T-helper 1 cell treated with Interleukin-12 subunit alpha and Interleukin-12 subunit beta and Interleukin-4 antibody, amounts not matched to agents 30 μg/mL and 1 μg/mL, for 36 hours (primary cell): Measurements from ENCODE around the gene ATP8A1.

Experiments
- H3K27ac Mint-ChIP-seq: one replicate; pipeline ENCODE4 v1.8.0; 2021; ENCODE audit warnings: mild to moderate bottlenecking, mixed read lengths
- H3K27me3 Mint-ChIP-seq: one replicate; pipeline ENCODE4 v1.8.0; 2021; ENCODE audit warnings: low read depth, mixed read lengths
- H3K36me3 Mint-ChIP-seq: one replicate; pipeline ENCODE4 v1.8.0; 2021; ENCODE audit warnings: low read depth, mixed read lengths
- H3K4me1 Mint-ChIP-seq: one replicate; pipeline ENCODE4 v1.8.0; 2021; ENCODE audit warnings: low read depth, mixed read lengths
- H3K4me3 Mint-ChIP-seq: one replicate; pipeline ENCODE4 v1.8.0; 2021; ENCODE audit warnings: mild to moderate bottlenecking, moderate library complexity, mixed read lengths
- H3K9me3 Mint-ChIP-seq: one replicate; pipeline ENCODE4 v1.8.0; 2021; ENCODE audit warnings: mixed read lengths

The ATP8A1 gene

GRCh38 chr4:42452823-42453222 is 204.1 kb downstream of the ATP8A1 start:
- H3K4me1 Mint-ChIP-seq, result no peaks in the 10 kb centered on the region
- no peak overlapping the region for H3K27ac Mint-ChIP-seq
- peaks cover 6% of the 10 kb centered on the region for H3K36me3 Mint-ChIP-seq
- no peaks in the 10 kb centered on the region for H3K27me3 Mint-ChIP-seq
- no peak overlapping the region for H3K4me3 Mint-ChIP-seq
- H3K9me3 Mint-ChIP-seq, result no peaks in the 10 kb centered on the region

GRCh38 chr4:42446823-42447222 is 210.1 kb downstream of the ATP8A1 start:
- Mint-ChIP-seq H3K27ac (no peak overlapping the region), H3K27me3 (no peaks in the 10 kb centered on the region), H3K4me3 (no peak overlapping the region), H3K36me3 (peaks cover 8% of the 10 kb centered on the region), H3K9me3 (no peaks in the 10 kb centered on the region), H3K4me1 (no peaks in the 10 kb centered on the region)

- no peaks in the 10 kb centered on the region for H3K27me3 Mint-ChIP-seq
- no peaks in the 10 kb centered on the region for H3K4me1 Mint-ChIP-seq
- peaks cover 7% of the 10 kb centered on the region for H3K36me3 Mint-ChIP-seq
Observed at GRCh38 chr4:42445038-42445437, 211.9 kb downstream of the ATP8A1 start.

GRCh38 chr4:42442601-42443000 is 214.3 kb downstream of the ATP8A1 start:
- Mint-ChIP-seq H3K4me1 (no peaks in the 10 kb centered on the region), H3K4me3 (no peak overlapping the region), H3K27me3 (no peaks in the 10 kb centered on the region), H3K36me3 (peaks cover 6% of the 10 kb centered on the region), H3K27ac (no peak overlapping the region), H3K9me3 (no peaks in the 10 kb centered on the region)

More at GRCh38 chr4:42445038-42445437, 211.9 kb downstream of the ATP8A1 start:
- no peak overlapping the region for H3K4me3 Mint-ChIP-seq
- no peaks in the 10 kb centered on the region for H3K9me3 Mint-ChIP-seq
- H3K27ac Mint-ChIP-seq, result no peak overlapping the region

- Mint-ChIP-seq H3K9me3 (no peaks in the 10 kb centered on the region), H3K27ac (no peak overlapping the region), H3K4me1 (no peaks in the 10 kb centered on the region), H3K4me3 (no peak overlapping the region), H3K36me3 (peaks cover 9% of the 10 kb centered on the region), H3K27me3 (no peaks in the 10 kb centered on the region)
Observed at GRCh38 chr4:42440083-42440482, 216.8 kb downstream of the ATP8A1 start.

GRCh38 chr4:42436928-42437565 is 219.9 kb downstream of the ATP8A1 start:
- H3K4me3 Mint-ChIP-seq, result no peak overlapping the region
- no peaks in the 10 kb centered on the region for H3K27me3 Mint-ChIP-seq
- peaks cover 8% of the 10 kb centered on the region for H3K36me3 Mint-ChIP-seq
- H3K4me1 Mint-ChIP-seq, result no peaks in the 10 kb centered on the region
- no peaks in the 10 kb centered on the region for H3K9me3 Mint-ChIP-seq
- no peak overlapping the region for H3K27ac Mint-ChIP-seq

GRCh38 chr4:42428036-42428435 is 228.9 kb downstream of the ATP8A1 start:
- no peaks in the 10 kb centered on the region for H3K9me3 Mint-ChIP-seq
- H3K27me3 Mint-ChIP-seq, result no peaks in the 10 kb centered on the region
- no peaks in the 10 kb centered on the region for H3K4me1 Mint-ChIP-seq
- H3K27ac Mint-ChIP-seq, result no peak overlapping the region
- H3K4me3 Mint-ChIP-seq, result no peak overlapping the region
- H3K36me3 Mint-ChIP-seq, result peaks cover 5% of the 10 kb centered on the region

GRCh38 chr4:42425146-42426065 is 231.5 kb downstream of the ATP8A1 start:
- no peaks in the 10 kb centered on the region for H3K4me1 Mint-ChIP-seq
- H3K36me3 Mint-ChIP-seq, result no peaks in the 10 kb centered on the region
- H3K27me3 Mint-ChIP-seq, result no peaks in the 10 kb centered on the region
- no peak overlapping the region for H3K4me3 Mint-ChIP-seq
- no peak overlapping the region for H3K27ac Mint-ChIP-seq
- no peaks in the 10 kb centered on the region for H3K9me3 Mint-ChIP-seq

- H3K9me3 Mint-ChIP-seq, result no peaks in the 10 kb centered on the region
- H3K4me3 Mint-ChIP-seq, result no peak overlapping the region
- H3K36me3 Mint-ChIP-seq, result no peaks in the 10 kb centered on the region
- H3K27me3 Mint-ChIP-seq, result no peaks in the 10 kb centered on the region
- H3K4me1 Mint-ChIP-seq, result no peaks in the 10 kb centered on the region
- no peak overlapping the region for H3K27ac Mint-ChIP-seq
Observed at GRCh38 chr4:42420140-42420539, 236.8 kb downstream of the ATP8A1 start.

GRCh38 chr4:42417550-42417949 is 239.4 kb downstream of the ATP8A1 start:
- Mint-ChIP-seq H3K27me3 (no peaks in the 10 kb centered on the region), H3K36me3 (peaks cover 3% of the 10 kb centered on the region), H3K27ac (no peak overlapping the region), H3K9me3 (no peaks in the 10 kb centered on the region), H3K4me3 (no peak overlapping the region), H3K4me1 (no peaks in the 10 kb centered on the region)

GRCh38 chr4:42416017-42416416 is 240.9 kb downstream of the ATP8A1 start:
- no peaks in the 10 kb centered on the region for H3K9me3 Mint-ChIP-seq
- H3K27ac Mint-ChIP-seq, result no peak overlapping the region

GRCh38 chr4:42415281-42415680 is 241.6 kb downstream of the ATP8A1 start:
- H3K27me3 Mint-ChIP-seq, result no peaks in the 10 kb centered on the region
- peaks cover 3% of the 10 kb centered on the region for H3K36me3 Mint-ChIP-seq
- H3K27ac Mint-ChIP-seq, result no peak overlapping the region
- H3K4me3 Mint-ChIP-seq, result no peak overlapping the region
- H3K9me3 Mint-ChIP-seq, result no peaks in the 10 kb centered on the region
- H3K4me1 Mint-ChIP-seq, result no peaks in the 10 kb centered on the region

More at GRCh38 chr4:42416017-42416416, 240.9 kb downstream of the ATP8A1 start:
- Mint-ChIP-seq H3K27me3 (no peaks in the 10 kb centered on the region), H3K4me1 (no peaks in the 10 kb centered on the region), H3K4me3 (no peak overlapping the region), H3K36me3 (peaks cover 3% of the 10 kb centered on the region)

- Mint-ChIP-seq H3K36me3 (peaks cover 3% of the 10 kb centered on the region), H3K9me3 (no peaks in the 10 kb centered on the region), H3K4me3 (no peak overlapping the region), H3K4me1 (no peaks in the 10 kb centered on the region), H3K27me3 (no peaks in the 10 kb centered on the region), H3K27ac (no peak overlapping the region)
Observed at GRCh38 chr4:42412251-42412650, 244.7 kb downstream of the ATP8A1 start.

GRCh38 chr4:42411803-42412202 is 245.1 kb downstream of the ATP8A1 start:
- Mint-ChIP-seq H3K36me3 (peaks cover 3% of the 10 kb centered on the region), H3K4me1 (no peaks in the 10 kb centered on the region), H3K4me3 (no peak overlapping the region), H3K9me3 (no peaks in the 10 kb centered on the region), H3K27ac (no peak overlapping the region), H3K27me3 (no peaks in the 10 kb centered on the region)

GRCh38 chr4:42410446-42410845 is 246.5 kb downstream of the ATP8A1 start:
- no peaks in the 10 kb centered on the region for H3K9me3 Mint-ChIP-seq
- no peaks in the 10 kb centered on the region for H3K27me3 Mint-ChIP-seq
- peaks cover 3% of the 10 kb centered on the region for H3K36me3 Mint-ChIP-seq

More at GRCh38 chr4:42410446-42410845, 246.5 kb downstream of the ATP8A1 start:
- Mint-ChIP-seq H3K4me3 (no peak overlapping the region), H3K27ac (no peak overlapping the region), H3K4me1 (no peaks in the 10 kb centered on the region)
